Measurements from ENCODE around the gene CAMK2B.

The CAMK2B gene

GRCh38 chr7:44240376-44240775 lies 85.0 kb downstream of the CAMK2B start:
- DNase-seq (ENCODE audit: insufficient read length, low spot score) = no peak
- TF ChIP-seq PAX5 (IDR thresholded peaks at IDR 0.05; ENCODE audit: insufficient read depth, low read length, severe bottlenecking) = no peak
- no peak for TF ChIP-seq POLR2A (IDR thresholded peaks at IDR 0.05; ENCODE audit: low read depth, low read length)
- FAIRE-seq = no peak

- FAIRE-seq = no peak
- no peak for DNase-seq (ENCODE audit: insufficient read length, low spot score)
- TF ChIP-seq POU2F2 (IDR thresholded peaks at IDR 0.05; ENCODE audit: low read depth, low read length) (no peak), POLR2AphosphoS5 (IDR thresholded peaks at IDR 0.05; ENCODE audit: low read depth, low read length) (no peak)
Observed at GRCh38 chr7:44239361-44239760, 86.0 kb downstream of the CAMK2B start.

- no peak for DNase-seq (ENCODE audit: insufficient read length, low spot score)
- no peak for FAIRE-seq
Observed at GRCh38 chr7:44238116-44238695, 87.2 kb downstream of the CAMK2B start.

DNA sequence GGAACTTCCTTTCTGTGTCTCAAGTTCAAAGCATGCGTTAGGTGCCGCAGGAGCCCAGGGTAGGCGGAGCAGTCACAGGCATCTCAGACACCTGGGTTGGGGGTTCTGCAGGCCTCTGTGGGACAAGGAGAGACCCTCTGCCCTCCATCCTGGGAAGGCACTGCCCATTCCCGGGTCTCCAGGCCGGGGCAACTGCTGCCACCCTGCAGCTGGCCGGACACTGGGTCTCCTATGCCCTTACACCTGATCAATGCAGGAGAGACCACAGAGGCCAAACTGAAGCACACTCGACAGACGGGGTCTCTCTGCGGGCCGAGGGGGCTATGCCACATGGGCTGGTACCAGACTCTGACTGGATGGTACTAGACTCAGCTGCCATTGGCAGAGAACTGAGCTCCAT lies 87.7 kb downstream of the CAMK2B start:
- no peak for TF ChIP-seq POLR2AphosphoS5 (IDR thresholded peaks at IDR 0.05; ENCODE audit: low read depth, low read length)
- TF ChIP-seq PAX5 (IDR thresholded peaks at IDR 0.05; ENCODE audit: insufficient read depth, low read length, severe bottlenecking) = no peak
- TF ChIP-seq POU2F2 (IDR thresholded peaks at IDR 0.05; ENCODE audit: low read depth, low read length) = no peak
- no peak for TF ChIP-seq TAF1 (IDR thresholded peaks at IDR 0.05; ENCODE audit: low read depth, low read length)
- TF ChIP-seq POLR2A (IDR thresholded peaks at IDR 0.05; ENCODE audit: low read depth, low read length) = no peak
- TF ChIP-seq SPI1 (IDR thresholded peaks at IDR 0.05; ENCODE audit: low read depth, low read length) = no peak
- FAIRE-seq = no peak
- no peak for DNase-seq (ENCODE audit: insufficient read length, low spot score)

More at GRCh38 chr7:44238116-44238695, 87.2 kb downstream of the CAMK2B start:
- no peak for TF ChIP-seq POU2F2 (IDR thresholded peaks at IDR 0.05; ENCODE audit: low read depth, low read length)
- no peak for TF ChIP-seq TAF1 (IDR thresholded peaks at IDR 0.05; ENCODE audit: low read depth, low read length)
- TF ChIP-seq SPI1 (IDR thresholded peaks at IDR 0.05; ENCODE audit: low read depth, low read length) = no peak
- TF ChIP-seq POLR2A (IDR thresholded peaks at IDR 0.05; ENCODE audit: low read depth, low read length) = no peak
- TF ChIP-seq PAX5 (IDR thresholded peaks at IDR 0.05; ENCODE audit: insufficient read depth, low read length, severe bottlenecking) = no peak
- TF ChIP-seq POLR2AphosphoS5 (IDR thresholded peaks at IDR 0.05; ENCODE audit: low read depth, low read length) = no peak

DNA sequence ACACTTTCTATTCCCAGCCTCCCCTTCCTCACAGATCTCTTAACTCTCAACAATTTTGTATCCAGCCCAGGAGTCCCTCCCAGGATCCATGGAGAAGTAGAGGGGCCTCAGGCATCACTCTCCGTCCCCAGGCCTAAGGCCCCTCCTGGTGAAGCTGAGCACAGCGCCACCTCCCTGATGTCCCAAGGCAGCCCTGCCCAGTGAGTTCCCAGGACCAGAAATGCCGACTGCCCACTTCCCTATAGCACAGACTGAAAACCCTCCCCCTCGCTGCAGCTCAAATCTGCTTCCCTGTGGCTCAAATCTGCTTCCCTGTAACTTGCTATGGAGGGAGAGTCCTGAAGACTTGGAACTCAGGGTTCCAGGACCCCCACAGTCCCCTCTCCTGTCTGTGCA lies 89.1 kb downstream of the CAMK2B start:
- FAIRE-seq (no peak), DNase-seq (ENCODE audit: insufficient read length, low spot score) (no peak)
- TF ChIP-seq POU2F2 (IDR thresholded peaks at IDR 0.05; ENCODE audit: low read depth, low read length) (no peak), PAX5 (IDR thresholded peaks at IDR 0.05; ENCODE audit: insufficient read depth, low read length, severe bottlenecking) (no peak), TAF1 (IDR thresholded peaks at IDR 0.05; ENCODE audit: low read depth, low read length) (no peak), SPI1 (IDR thresholded peaks at IDR 0.05; ENCODE audit: low read depth, low read length) (0 out of 2 replicates have a peak, but pooled peaks have one; percentile 4), POLR2AphosphoS5 (IDR thresholded peaks at IDR 0.05; ENCODE audit: low read depth, low read length) (no peak)

GRCh38 chr7:44235582-44236332 lies 89.6 kb downstream of the CAMK2B start:
- TF ChIP-seq SPI1 (IDR thresholded peaks at IDR 0.05; ENCODE audit: low read depth, low read length) (no peak), POLR2AphosphoS5 (IDR thresholded peaks at IDR 0.05; ENCODE audit: low read depth, low read length) (no peak), TAF1 (IDR thresholded peaks at IDR 0.05; ENCODE audit: low read depth, low read length) (no peak), POLR2A (IDR thresholded peaks at IDR 0.05; ENCODE audit: low read depth, low read length) (no peak), PAX5 (IDR thresholded peaks at IDR 0.05; ENCODE audit: insufficient read depth, low read length, severe bottlenecking) (no peak), POU2F2 (IDR thresholded peaks at IDR 0.05; ENCODE audit: low read depth, low read length) (no peak)
- FAIRE-seq = no peak

DNA sequence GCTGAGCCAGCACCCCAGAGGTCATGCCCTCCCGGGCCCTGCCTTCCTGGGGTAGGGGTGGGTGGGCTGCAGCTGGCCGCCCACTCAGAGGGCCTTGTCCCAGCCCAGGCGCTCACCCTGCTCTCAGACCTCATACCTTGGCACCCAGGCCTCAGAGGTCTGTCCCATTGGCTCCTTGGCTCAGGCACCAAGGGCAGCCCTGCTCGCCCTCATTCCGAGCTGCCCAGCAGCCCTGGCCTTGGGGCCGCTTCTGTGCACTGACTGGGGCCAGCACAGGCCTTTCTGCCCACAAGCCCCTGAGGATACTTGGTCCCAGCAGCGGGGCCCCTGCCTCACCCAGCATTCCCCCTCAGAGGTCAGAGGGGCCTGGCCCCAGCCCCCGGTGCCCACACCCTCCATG lies 90.3 kb downstream of the CAMK2B start:
- no peak for DNase-seq (ENCODE audit: insufficient read length, low spot score)
- TF ChIP-seq TAF1 (IDR thresholded peaks at IDR 0.05; ENCODE audit: low read depth, low read length) (no peak), POLR2A (IDR thresholded peaks at IDR 0.05; ENCODE audit: low read depth, low read length) (no peak), POLR2AphosphoS5 (IDR thresholded peaks at IDR 0.05; ENCODE audit: low read depth, low read length) (no peak), PAX5 (IDR thresholded peaks at IDR 0.05; ENCODE audit: insufficient read depth, low read length, severe bottlenecking) (no peak), POU2F2 (IDR thresholded peaks at IDR 0.05; ENCODE audit: low read depth, low read length) (no peak), SPI1 (IDR thresholded peaks at IDR 0.05; ENCODE audit: low read depth, low read length) (no peak)
- FAIRE-seq = no peak

More at GRCh38 chr7:44235582-44236332, 89.6 kb downstream of the CAMK2B start:
- no peak for DNase-seq (ENCODE audit: insufficient read length, low spot score)

- TF ChIP-seq POLR2A (IDR thresholded peaks at IDR 0.05; ENCODE audit: low read depth, low read length) (no peak), TAF1 (IDR thresholded peaks at IDR 0.05; ENCODE audit: low read depth, low read length) (no peak), SPI1 (IDR thresholded peaks at IDR 0.05; ENCODE audit: low read depth, low read length) (no peak), POU2F2 (IDR thresholded peaks at IDR 0.05; ENCODE audit: low read depth, low read length) (no peak), POLR2AphosphoS5 (IDR thresholded peaks at IDR 0.05; ENCODE audit: low read depth, low read length) (no peak), PAX5 (IDR thresholded peaks at IDR 0.05; ENCODE audit: insufficient read depth, low read length, severe bottlenecking) (no peak)
Observed at GRCh38 chr7:44232901-44233715, 92.3 kb downstream of the CAMK2B start.

GRCh38 chr7:44232396-44232795 lies 93.0 kb downstream of the CAMK2B start:
- no peak for TF ChIP-seq POLR2AphosphoS5 (IDR thresholded peaks at IDR 0.05; ENCODE audit: low read depth, low read length)
- no peak for TF ChIP-seq PAX5 (IDR thresholded peaks at IDR 0.05; ENCODE audit: insufficient read depth, low read length, severe bottlenecking)
- no peak for TF ChIP-seq POLR2A (IDR thresholded peaks at IDR 0.05; ENCODE audit: low read depth, low read length)
- no peak for TF ChIP-seq SPI1 (IDR thresholded peaks at IDR 0.05; ENCODE audit: low read depth, low read length)
- TF ChIP-seq POU2F2 (IDR thresholded peaks at IDR 0.05; ENCODE audit: low read depth, low read length) = no peak
- TF ChIP-seq TAF1 (IDR thresholded peaks at IDR 0.05; ENCODE audit: low read depth, low read length) = no peak
- no peak for DNase-seq (ENCODE audit: insufficient read length, low spot score)
- FAIRE-seq = no peak

More at GRCh38 chr7:44232901-44233715, 92.3 kb downstream of the CAMK2B start:
- no peak for FAIRE-seq
- no peak for DNase-seq (ENCODE audit: insufficient read length, low spot score)
